Neural progenitor cell (in vitro differentiated cells): ENCODE measurements around the gene PDGFC.
"Not testable (repeated sequence)": the region's sequence is repeated elsewhere in the genome, so short reads cannot be mapped to it uniquely, and the experiment has no call there.

Experiments used
- CTCF ChIP-seq: fragments of 200-600 bp; sonication (generic); IDR thresholded peaks from 2 replicates; pipeline ENCODE4 v1.5.1; 2017; ENCODE audit warnings: antibody characterized with exemption, mild to moderate bottlenecking
- EZH2 ChIP-seq: fragments of 200-600 bp; sonication (generic); IDR thresholded peaks from 2 replicates; pipeline ENCODE4 v1.6.1; 2017; ENCODE audit warnings: antibody characterized with exemption, mild to moderate bottlenecking, moderate library complexity
- EZH2phosphoT487 ChIP-seq: fragments of 200-600 bp; sonication (generic); IDR thresholded peaks from 2 replicates; pipeline ENCODE4 v1.6.1; 2017; ENCODE audit warnings: antibody characterized with exemption

- not testable (repeated sequence) for TF ChIP-seq CTCF, EZH2, EZH2phosphoT487
These were observed 39.2 kb downstream of the PDGFC start for GRCh38 chr4:156932360-156932759.
